Ishikawa (cell line): ENCODE results near the gene GABRB3.

Source experiments
- CEBPB ChIP-seq: IDR thresholded peaks from 2 replicates; pipeline ENCODE4 v1.6.1; 2012
- EP300 ChIP-seq: IDR thresholded peaks from 2 replicates; pipeline ENCODE4 v1.6.1; 2012; ENCODE audit warnings: borderline replicate concordance
- FOXM1 ChIP-seq: IDR thresholded peaks from 2 replicates; pipeline ENCODE4 v1.6.1; 2012; ENCODE audit warnings: low read depth, borderline replicate concordance
- NFIC ChIP-seq: IDR thresholded peaks from 2 replicates; pipeline ENCODE4 v1.6.1; 2012
- RAD21 ChIP-seq: IDR thresholded peaks from 2 replicates; pipeline ENCODE4 v1.6.1; 2012; ENCODE audit warnings: low read depth
- TAF1 ChIP-seq: IDR thresholded peaks from 2 replicates; pipeline ENCODE4 v1.6.1; 2012; ENCODE audit warnings: low read depth, mild to moderate bottlenecking
- USF1 ChIP-seq: IDR thresholded peaks from 2 replicates; pipeline ENCODE4 v1.6.1; 2012
- YY1 ChIP-seq: IDR thresholded peaks from 2 replicates; pipeline ENCODE4 v1.6.1; 2012; ENCODE audit warnings: low read depth
- TF ChIP-seq, protein P1 (sequence below): IDR thresholded peaks from 2 replicates; pipeline ENCODE4 v1.6.1; 2012; ENCODE audit warnings: low read depth, mild to moderate bottlenecking

DNA sequence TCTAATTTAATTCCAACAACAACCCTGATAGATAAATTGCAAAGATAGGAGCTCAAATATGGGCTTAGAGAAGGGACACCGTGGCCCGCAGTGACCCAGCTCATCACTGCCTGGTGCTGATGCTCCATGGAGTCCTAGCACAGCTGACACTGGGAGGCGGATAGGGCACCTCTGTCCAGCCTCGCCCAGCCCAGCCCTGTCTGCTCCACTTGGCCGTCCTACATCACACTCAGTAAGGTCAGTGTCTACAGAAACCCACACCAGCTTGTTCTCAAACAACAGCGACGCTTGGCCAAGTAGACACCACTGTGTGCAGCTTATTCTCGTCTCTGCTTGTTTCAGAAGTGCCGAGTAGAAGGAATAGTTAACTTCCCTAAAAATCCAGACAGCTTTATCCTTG is 33.9 kb downstream of the GABRB3 start:
- no peak for TF ChIP-seq EP300
- no peak for TF ChIP-seq CEBPB
- no peak for TF ChIP-seq RAD21
- TF ChIP-seq TAF1, result no peak
- no peak for TF ChIP-seq USF1
- TF ChIP-seq YY1, result no peak
- no peak for TF ChIP-seq FOXM1
- no peak for TF ChIP-seq NFIC
- TF ChIP-seq, protein P1, sequence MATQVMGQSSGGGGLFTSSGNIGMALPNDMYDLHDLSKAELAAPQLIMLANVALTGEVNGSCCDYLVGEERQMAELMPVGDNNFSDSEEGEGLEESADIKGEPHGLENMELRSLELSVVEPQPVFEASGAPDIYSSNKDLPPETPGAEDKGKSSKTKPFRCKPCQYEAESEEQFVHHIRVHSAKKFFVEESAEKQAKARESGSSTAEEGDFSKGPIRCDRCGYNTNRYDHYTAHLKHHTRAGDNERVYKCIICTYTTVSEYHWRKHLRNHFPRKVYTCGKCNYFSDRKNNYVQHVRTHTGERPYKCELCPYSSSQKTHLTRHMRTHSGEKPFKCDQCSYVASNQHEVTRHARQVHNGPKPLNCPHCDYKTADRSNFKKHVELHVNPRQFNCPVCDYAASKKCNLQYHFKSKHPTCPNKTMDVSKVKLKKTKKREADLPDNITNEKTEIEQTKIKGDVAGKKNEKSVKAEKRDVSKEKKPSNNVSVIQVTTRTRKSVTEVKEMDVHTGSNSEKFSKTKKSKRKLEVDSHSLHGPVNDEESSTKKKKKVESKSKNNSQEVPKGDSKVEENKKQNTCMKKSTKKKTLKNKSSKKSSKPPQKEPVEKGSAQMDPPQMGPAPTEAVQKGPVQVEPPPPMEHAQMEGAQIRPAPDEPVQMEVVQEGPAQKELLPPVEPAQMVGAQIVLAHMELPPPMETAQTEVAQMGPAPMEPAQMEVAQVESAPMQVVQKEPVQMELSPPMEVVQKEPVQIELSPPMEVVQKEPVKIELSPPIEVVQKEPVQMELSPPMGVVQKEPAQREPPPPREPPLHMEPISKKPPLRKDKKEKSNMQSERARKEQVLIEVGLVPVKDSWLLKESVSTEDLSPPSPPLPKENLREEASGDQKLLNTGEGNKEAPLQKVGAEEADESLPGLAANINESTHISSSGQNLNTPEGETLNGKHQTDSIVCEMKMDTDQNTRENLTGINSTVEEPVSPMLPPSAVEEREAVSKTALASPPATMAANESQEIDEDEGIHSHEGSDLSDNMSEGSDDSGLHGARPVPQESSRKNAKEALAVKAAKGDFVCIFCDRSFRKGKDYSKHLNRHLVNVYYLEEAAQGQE, result no peak
